HG03469 (cell line): ENCODE data around the gene RTCB.

ENCODE experiments used
- ATAC-seq: cut with Tn5 transposase; IDR thresholded peaks from one replicate; pipeline ENCODE4 v1.9.1; 2021; ENCODE audit warnings: mild to moderate bottlenecking, moderate library complexity, moderate number of reproducible peaks; ENCODE audit not compliant: unreplicated experiment

Gene RTCB

GRCh38 chr22:32341122-32341740 is 70.8 kb downstream of the RTCB start:
- ATAC-seq, result no peak

- no peak for ATAC-seq
Observed at GRCh38 chr22:32340411-32340810, 71.6 kb downstream of the RTCB start.

- no peak for ATAC-seq
Observed at GRCh38 chr22:32339190-32340012, 72.6 kb downstream of the RTCB start.

GRCh38 chr22:32338757-32339156 is 73.3 kb downstream of the RTCB start:
- ATAC-seq, result no peak
